GM19025 (cell line): ENCODE data around the gene SCAMP1.
A peak's percentile ranks its signal among the peaks of the same experiment; 100 is the strongest.
"Not testable (repeated sequence)": the region's sequence is repeated elsewhere in the genome, so short reads cannot be mapped to it uniquely, and the experiment has no call there.

Source experiments
- ATAC-seq: cut with Tn5 transposase; IDR thresholded peaks from one replicate; pipeline ENCODE4 v1.9.1; 2021; ENCODE audit warnings: mild to moderate bottlenecking, low read depth, moderate library complexity; ENCODE audit not compliant: unreplicated experiment

SCAMP1 gene

GRCh38 chr5:78360924-78361630 is 660 bp downstream of the SCAMP1 start:
- peak; percentile 23 for ATAC-seq

GRCh38 chr5:78361631-78361993 is 1.2 kb downstream of the SCAMP1 start:
- no peak for ATAC-seq

- ATAC-seq, result no peak
Measured at GRCh38 chr5:78362220-78362619, 1.8 kb downstream of the SCAMP1 start.

- no peak for ATAC-seq
Measured at GRCh38 chr5:78364005-78364404, 3.6 kb downstream of the SCAMP1 start.

- no peak for ATAC-seq
Measured at GRCh38 chr5:78367318-78367991, 7.0 kb downstream of the SCAMP1 start.

- ATAC-seq, result no peak
Measured at GRCh38 chr5:78369680-78370079, 9.3 kb downstream of the SCAMP1 start.

- ATAC-seq, result no peak
Measured at GRCh38 chr5:78373231-78373630, 12.8 kb downstream of the SCAMP1 start.

GRCh38 chr5:78376315-78376714 is 15.9 kb downstream of the SCAMP1 start:
- no peak for ATAC-seq

- no peak for ATAC-seq
Measured at GRCh38 chr5:78377056-78377717, 16.8 kb downstream of the SCAMP1 start.

- no peak for ATAC-seq
Measured at GRCh38 chr5:78377718-78378105, 17.3 kb downstream of the SCAMP1 start.

- no peak for ATAC-seq
Measured at GRCh38 chr5:78387468-78388153, 27.2 kb downstream of the SCAMP1 start.

GRCh38 chr5:78391357-78391756 is 30.9 kb downstream of the SCAMP1 start:
- not testable (repeated sequence) for ATAC-seq

GRCh38 chr5:78397831-78398230 is 37.4 kb downstream of the SCAMP1 start:
- ATAC-seq, result no peak

- ATAC-seq, result no peak
Measured at GRCh38 chr5:78399116-78399515, 38.7 kb downstream of the SCAMP1 start.

- no peak for ATAC-seq
Measured at GRCh38 chr5:78404682-78405293, 44.4 kb downstream of the SCAMP1 start.

- ATAC-seq, result peak; percentile 49
Measured at GRCh38 chr5:78405829-78406750, 45.7 kb downstream of the SCAMP1 start.

- ATAC-seq, result no peak
Measured at GRCh38 chr5:78407458-78407857, 47.0 kb downstream of the SCAMP1 start.

GRCh38 chr5:78411586-78411985 is 51.2 kb downstream of the SCAMP1 start:
- no peak for ATAC-seq

- ATAC-seq, result no peak
Measured at GRCh38 chr5:78416677-78417425, 56.4 kb downstream of the SCAMP1 start.
